ENCODE results near the gene ST6GALNAC5.
A peak's percentile ranks its signal among the peaks of the same experiment; 100 is the strongest.

ST6GALNAC5 gene

DNA sequence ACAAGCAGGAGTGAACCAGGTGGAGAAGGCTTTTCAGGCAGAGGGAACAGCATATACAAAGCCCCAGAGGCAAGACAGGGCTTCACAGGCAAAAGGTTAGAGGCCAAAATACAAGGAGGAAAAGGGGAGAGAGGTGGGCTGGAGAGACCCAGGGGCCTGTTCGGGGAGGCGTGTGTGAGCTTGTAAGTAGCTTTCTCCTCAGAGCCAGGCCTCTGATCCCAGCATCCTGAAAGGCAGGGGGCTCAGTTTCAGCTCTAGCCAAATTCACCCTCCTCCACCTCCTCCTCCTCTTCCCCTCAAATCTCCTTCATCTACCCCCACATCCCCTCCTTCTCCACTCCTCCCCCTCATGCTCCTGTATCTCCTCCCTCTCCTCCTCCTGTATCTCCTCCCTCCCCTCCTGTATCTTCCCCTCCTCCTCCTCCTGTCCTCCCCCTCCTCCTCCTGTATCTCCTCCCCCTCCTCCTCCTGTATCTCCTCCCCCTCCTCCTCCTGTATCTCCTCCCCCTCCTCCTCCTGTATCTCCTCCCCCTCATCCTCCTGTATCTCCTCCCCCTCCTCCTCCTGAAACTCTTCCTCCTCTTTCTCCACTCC, 148.6 kb downstream of the ST6GALNAC5 start:
- DNase-seq, result no peak

DNA sequence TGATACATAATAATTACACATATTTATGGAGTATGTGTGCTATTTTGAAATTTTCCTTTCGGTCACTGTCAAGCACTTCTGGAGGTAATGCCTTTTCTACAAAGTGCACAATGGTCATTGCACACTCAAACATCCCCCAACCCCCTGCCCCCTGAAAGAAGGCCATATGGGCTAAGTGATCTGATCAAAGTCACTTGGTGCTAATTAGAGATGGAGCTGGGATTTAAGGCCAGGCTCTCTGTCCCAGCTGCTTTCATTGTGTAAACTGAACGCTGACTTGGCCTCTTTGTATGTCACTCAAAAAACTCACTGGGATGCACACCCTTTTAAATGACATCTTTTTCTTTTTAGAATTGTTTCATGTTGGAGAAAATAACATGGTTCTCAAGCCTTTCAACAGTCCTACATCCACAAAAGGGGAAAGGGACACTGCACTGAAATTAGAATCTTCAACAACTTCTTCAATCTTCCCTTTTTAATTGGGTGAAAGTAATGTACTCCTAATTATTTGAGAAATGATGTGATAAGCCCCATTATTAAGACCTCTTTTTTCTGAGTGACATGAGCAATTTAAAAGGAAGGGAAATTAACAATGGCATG, 149.2 kb downstream of the ST6GALNAC5 start:
- peak in 2 of 3 experiments; percentile 27 to 56 for DNase-seq

DNA sequence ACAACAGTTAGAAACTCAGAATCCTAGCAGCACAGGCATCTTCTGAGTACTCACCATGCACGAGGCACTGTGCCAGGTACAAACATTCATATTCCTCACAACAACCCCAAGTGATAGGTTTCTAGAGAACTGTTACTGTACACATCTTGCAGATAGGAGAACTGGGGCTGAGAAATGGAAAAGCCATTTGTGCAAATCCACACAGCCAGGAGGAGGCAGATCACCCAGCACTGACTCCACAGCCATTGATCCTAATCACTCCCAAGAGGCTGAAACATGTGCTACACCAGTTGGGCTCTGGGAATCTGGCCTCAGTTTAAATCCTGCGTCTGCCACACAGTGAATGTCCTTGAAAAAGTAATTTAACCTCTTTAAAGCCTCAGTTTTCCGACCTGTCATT, 151.0 kb downstream of the ST6GALNAC5 start:
- no peak for DNase-seq

DNA sequence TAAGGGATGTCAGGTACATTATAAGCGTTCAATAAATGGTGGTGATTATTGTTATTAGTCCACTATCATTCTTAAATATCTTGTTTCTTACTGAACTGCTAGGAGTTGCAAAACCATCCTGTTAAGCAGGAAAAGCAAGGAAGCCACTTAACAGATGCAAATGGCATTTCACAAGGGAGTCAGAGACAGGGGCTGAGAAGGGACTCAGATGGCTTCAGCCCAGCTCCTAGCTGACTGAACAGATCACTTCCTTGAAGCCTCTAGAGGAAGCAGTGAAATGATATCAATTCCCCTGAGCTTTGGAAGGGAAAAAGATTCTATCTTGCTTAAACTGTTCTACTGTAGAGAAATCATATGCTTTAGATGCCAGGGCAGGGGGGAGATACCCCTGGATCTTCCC, 151.5 kb downstream of the ST6GALNAC5 start:
- DNase-seq, result peak in 1 of 3 experiments; percentile 11

DNA sequence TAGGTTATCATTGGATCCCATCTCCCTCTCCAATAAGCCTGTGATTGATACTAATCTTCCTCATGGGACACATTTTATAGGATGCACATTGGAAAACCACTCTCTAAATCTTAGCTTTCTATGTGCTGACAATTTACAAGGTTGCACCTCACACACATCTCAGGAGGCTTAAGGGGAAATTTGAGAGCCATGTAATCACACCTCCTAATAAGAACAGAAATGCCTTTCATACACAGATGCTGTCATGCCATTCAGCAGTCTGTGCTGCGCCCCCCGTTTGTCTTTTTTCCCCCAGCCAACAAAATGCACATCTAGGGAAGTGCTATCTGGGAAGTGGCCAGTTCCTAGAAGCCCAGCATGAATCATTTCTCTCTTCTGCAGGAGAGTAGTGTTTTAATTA, 154.5 kb downstream of the ST6GALNAC5 start:
- DNase-seq, result peak in 1 of 3 experiments; percentile 12

DNA sequence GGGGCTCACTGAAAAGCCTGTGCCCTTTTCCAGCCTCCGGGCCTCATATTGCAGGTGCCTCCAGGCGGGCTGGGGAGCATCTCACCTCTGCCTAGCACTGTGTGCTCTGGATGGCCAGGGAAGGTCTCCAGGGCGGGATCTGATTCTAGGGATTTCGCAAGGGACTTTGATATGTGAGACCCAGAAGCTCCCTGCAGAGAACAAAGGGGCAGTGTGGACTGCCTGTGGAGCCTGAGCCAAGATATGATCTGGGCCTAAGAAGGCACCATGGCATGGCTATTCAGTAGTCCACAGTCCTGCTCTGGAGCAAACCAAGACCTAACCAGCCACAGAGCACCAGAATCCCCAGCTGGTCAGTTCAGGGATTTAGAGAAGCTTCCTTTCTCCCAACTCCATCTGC, 157.2 kb downstream of the ST6GALNAC5 start:
- DNase-seq, result no peak

DNA sequence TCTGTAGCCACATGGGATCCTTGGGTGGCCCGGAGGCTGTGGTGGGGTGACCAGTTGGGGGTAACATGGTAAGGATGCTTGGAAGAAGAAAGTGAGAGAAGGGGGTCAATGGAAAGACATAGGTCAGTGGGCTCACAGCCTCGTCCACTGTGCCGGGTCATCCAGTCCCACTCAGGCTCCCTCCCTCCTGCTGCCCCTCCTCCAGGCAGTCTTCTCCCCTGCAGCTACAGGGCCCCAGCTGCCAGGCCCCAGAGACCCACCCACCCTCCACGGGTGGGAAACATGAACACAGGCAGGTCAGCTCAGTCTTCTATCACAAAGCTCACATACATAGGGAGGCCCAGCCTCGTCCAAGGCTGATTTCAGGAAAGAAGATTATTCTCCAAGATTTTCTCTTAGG, 158.3 kb downstream of the ST6GALNAC5 start:
- DNase-seq, result no peak

DNA sequence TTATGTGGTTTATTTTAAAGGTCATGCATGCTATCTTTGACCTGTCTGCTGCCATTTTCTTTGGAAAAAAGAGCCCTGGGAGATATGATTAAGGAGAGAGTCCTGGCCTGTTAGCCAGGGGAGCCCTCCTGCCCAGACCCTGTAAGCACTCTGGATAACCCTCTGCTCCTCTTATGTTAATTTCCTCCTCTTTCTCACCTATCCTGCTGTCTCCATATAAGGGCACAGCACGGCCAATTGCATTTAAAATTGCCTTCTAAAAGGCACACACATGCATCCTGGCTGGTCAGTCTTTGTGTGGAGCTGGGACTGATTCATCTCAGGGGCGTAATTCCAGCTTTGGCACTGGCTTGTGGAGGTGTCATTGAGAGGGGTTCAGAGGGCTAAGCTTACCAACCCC, 158.9 kb downstream of the ST6GALNAC5 start:
- DNase-seq, result no peak

DNA sequence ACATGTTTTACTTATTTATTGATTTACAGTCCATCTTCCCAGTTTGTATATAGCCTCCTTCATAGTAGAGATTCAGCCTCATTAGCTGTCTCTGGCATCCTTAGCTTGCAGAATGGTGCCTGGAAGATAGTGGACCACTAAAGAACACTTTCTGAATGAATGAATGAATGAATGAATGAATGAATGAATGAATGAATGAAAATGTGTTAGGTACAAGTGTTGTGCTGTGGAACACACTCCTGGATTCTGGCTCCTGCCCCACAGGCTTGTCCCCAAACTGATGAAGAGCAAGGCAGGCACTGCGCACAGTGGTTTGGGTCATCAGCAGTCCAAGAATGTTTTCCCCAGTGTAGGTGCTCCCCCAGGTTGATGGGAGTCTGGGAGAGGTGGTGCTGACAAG, 159.4 kb downstream of the ST6GALNAC5 start:
- no peak for DNase-seq

DNA sequence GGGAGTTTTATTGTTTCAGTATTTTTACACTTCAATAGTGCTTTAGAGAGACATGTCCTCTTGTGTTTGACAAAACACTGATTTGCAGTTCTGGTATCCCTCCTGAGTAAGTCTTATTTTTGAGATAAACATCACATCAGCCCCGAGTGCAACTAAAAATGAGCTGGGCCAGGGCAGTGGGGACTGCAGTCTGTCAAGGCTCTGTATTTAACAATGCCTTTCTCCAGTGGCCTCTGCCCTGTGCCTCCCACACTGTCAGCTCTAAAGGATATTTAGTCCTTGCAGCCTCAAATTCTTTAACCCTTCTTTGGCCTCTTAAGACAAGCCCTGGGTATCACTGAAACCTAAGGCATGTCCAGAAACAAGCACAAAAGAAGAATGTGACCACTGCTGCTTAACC, 160.6 kb downstream of the ST6GALNAC5 start:
- no peak for DNase-seq

DNA sequence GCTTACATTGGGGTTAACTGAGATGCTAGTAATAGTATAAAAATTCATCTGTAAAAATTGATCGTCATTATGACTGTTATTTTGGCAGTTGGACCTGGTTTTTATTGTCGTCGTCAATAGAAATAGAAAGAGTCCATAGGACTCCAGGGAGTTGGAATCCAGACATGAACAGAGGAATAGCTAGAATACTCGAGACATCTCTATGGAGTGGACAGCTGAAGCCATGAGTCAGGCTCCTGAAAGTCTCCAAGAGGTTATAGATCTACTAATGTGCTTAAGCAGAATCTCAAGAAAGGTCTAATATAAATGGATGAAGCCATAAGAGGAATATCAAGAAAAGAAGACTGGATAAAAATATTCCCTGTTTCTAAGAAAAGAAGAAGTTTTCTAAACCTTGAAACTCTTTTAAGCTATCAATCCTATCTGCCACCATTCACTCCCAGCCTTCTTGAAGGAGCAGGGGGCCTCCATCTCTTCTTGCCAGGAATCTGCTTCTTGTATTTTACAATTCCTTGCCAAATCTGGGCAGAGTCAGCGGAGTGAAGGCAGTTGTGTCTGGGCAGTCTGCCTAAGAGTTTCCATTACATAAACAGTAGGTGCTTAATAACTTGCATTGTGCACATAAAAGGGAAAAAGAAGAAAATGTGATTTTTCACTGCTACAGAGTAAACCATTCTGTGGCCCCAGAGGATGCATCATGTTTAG, 163.3 kb downstream of the ST6GALNAC5 start:
- DNase-seq, result peak in 1 of 3 experiments; percentile 59

DNA sequence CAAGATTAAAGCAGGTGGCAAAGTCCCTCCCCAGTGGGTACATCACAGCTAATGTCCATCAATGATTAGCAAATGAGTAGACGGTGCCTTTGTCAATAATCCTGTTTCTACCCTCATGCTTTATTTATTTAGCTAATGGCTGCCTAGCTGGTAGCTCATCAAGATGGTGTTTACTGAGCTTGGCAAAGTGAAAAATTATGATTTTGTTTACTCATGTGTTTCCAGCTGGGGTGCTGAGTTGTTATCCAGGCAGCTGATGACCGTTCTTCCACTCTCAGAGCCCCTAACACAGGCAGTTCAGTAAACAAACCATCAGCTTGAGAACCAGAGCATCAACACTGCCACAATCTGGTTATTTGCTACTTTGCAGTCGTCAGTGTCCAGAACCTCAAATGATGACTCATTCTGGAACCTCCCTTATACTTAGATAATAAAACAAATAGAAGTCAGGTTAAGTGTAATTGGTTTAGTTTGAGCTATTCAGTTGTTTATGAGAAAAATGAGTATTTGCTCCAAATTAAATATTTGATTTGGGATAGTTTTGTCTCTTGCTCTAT, 163.9 kb downstream of the ST6GALNAC5 start:
- DNase-seq, result peak in 2 of 3 experiments; percentile 88 to 99

DNA sequence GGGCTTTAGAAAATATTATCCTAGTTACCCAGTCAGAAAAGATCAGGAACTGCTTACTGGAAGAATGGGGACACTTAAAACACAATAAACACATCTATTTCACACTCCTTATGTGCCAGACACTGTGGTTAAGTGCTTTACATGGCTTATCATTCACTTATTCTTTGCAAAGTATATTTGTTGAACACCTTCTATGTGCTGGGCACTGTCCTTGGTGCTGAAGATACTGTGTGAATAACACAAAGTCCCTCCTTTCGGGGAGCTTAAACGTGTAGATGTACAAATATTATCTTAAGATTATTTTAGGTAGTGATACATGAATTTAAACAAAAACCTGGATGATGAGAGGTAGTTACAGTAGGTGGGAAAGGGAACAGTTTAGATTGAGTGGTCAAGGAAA, 169.3 kb downstream of the ST6GALNAC5 start:
- no peak for DNase-seq

DNA sequence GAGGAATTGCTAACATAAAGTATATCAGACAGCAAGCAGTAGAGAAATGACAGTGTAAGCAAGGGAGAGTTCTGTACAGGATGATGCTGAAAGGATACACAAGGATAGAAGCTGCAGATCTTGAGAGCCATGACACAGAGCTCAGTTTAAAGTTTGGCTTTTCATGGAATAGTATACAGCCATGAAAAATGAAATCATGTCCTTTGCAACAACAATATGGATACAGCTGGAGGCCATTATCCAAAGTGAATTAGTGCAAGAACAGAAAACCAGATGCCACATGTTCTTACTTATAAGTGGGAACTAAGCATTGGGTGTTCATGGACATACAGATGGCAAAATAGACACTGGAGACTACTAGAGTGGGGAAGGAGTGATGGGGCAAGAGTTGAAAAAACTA, 169.8 kb downstream of the ST6GALNAC5 start:
- DNase-seq, result no peak

DNA sequence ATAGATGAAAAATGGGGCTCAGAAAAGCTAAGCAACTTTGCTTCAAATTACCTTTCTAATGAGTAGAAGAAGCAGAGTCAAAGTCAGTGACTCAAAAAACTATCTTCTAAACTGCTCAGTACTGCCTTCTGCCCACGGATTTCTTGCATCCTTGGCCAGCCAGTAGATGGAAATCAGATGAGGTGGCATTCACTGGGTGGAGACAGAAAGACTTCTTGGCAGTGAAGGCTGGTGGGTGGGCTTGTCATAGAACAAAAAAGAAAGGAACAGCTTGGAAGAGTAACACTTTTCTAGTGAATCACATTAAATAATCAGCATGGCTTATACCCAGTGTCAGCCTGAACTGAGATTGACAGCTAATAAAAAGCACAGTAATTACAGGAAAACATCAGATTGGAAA, 170.7 kb downstream of the ST6GALNAC5 start:
- DNase-seq, result peak in 1 of 3 experiments; percentile 37

DNA sequence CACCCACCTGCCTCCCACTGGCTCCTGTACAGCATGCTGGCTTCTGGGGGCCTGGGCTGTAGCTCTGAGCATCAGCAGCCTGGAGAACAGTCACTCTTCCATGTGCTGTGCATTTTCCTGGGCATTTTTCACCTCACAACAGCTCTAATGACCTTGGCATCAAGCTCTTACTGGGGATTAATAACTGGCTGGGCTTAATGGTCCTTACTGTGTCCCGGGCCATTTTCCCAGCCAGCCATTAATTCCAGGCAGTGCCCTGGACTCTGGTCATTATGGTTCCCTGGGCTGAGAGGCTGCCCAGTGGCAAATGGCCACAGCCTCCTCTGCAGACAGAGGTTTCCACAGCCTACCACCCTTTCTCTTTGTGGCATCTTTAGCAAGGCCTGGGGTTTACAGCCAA, 171.8 kb downstream of the ST6GALNAC5 start:
- no peak for DNase-seq

DNA sequence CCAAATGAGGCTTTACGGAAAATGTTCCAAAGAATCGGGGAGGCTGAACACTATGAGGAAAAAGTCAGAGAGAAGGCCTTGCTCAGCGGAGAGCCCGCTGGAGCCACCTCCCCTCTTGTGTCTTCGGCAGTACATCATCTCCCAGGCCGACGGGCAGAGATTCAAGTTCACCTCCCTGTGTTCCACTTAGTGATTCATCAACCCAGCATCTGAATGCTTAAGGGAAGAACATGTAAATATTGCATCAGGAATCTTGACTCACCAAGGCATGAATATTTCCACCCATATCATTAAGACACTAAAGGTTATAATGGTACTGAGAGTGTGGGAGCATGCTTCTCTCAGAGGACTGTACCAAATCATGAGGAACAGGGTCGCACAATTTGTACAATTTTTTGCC, 172.5 kb downstream of the ST6GALNAC5 start:
- no peak for DNase-seq

DNA sequence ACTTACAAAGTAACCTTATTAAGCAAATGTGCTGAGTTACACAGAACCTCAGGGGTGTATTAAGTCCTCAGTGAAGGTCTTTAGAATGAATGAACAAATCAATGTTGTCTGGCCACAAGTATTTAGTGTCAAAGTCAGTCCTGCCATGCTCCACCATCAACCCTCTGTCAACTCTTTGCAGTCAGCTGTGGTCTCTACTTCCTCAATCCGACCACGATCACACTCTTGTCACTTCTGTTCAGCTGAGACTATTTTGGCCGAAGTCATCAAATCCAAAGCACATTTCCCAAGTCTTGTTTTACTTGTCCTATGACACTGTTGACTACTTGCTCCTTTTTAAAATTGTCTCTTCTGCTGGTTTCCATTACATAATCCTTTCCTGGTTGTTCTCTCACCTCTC, 173.5 kb downstream of the ST6GALNAC5 start:
- no peak for DNase-seq

DNA sequence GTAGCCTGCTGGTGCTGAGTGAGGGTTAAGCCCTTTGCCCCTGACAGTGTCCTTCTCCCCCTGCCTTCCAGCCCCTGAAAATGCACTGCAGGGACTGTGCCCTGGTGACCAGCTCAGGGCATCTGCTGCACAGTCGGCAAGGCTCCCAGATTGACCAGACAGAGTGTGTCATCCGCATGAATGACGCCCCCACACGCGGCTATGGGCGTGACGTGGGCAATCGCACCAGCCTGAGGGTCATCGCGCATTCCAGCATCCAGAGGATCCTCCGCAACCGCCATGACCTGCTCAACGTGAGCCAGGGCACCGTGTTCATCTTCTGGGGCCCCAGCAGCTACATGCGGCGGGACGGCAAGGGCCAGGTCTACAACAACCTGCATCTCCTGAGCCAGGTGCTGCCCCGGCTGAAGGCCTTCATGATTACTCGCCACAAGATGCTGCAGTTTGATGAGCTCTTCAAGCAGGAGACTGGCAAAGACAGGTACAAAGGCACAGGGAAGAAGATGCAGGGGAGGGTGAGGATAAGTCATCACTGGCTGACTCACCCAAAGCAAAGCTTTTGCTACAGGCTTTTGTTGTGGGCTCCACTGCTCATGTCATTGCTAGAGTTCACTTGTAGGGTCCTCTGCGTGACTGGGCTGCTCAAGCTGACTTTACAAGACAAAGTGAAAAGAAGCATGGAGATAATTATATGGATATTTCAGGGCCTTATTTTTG, 177.0 kb downstream of the ST6GALNAC5 start:
- no peak for DNase-seq

DNA sequence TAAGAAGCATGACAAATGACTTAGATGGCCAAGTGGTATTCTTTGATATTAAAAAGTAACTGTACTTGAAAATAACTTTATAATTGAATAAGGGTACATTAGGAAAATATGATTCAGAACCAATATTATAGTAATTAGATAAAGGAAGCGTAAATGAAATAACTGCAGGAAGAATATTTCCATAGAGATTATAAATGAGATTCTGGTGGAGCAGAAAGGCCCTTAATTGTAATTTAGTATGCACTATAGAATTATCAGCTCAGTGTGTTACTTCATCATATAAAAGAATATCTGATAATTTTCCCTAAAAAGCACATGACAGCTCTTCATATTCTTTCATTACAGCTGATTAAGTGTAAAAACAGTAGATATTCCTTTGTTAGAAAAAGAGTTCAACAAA, 180.3 kb downstream of the ST6GALNAC5 start:
- no peak for DNase-seq

DNA sequence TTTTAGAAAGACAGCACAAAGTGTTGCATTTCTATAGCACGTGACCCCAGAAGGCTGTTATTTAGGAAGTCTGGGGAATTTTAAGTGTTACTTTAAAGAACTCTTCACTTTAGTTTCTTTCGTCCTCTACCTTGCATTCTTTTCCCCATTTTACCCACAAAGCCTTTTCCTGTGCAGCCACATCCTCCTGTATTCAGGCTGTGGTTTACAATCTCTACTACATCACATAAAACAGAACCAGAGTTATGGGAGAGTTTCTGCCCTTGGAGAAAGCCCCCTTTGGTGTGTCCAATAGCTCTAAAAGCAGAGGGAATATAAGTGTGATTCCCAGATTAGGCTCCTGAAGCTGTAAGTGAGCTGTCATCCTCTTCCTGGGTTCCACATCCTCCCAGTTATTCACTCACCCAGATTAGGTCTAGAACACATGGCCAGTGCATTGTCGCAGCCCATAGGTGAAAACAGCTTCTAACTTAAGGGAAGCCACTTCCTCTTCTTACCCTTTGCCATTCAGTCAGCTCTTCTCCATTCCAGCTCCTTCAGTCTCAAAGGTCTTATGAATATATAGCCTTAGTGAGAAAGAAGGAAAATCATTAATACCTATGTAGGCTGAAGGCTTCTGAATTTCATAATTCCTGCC, 180.8 kb downstream of the ST6GALNAC5 start:
- DNase-seq, result no peak

DNA sequence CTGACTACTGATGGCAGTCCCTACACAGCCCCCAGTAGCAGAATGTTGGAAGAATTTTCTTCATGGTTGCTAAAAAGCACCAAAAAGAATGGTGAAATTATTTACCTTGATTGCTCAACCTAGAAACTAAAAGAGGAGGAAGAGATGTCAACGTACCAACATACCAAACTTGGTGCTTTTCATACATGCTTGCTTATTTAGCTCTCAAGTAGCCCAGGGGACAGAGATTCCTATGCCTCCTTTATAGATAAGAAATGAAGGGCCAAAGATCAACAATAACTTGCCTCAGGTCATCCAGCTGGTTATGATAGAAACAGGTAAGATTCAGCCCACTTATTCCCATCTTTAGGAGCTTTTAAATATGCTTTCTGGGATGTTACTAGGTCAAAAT, 181.3 kb downstream of the ST6GALNAC5 start:
- DNase-seq, result no peak

DNA sequence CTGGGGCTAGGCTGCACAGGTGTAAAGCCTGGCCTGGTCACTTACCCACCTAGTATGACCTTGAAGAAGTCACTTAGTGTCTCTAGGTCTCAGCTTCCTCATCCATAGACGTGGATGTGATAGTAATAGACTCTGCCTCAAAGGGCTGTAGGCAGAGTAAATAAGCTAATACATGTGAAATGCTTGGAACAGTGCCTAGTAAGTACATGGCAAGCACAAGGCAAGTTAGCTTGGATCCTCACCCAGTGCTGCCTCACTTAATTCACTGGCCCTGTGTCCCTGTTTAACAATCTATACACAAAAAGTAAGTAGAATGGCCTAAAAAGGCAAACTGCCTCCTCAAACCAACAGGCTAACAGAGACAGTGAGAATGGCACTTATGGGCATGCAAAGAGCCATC, 184.1 kb downstream of the ST6GALNAC5 start:
- no peak for DNase-seq
